Measurements from ENCODE around the gene PARD3. TPM values are rescaled to one million over a fixed set of nuclear protein-coding genes. Genes with fewer than 3 reads are reported as not detected.

Gene PARD3
- total and polyA plus RNA-seq, 10 of the 15 experiments (the other 5 are each of a cell fraction or from before 2014, with no cell fraction given), result 2.6 to 43.1 (median 13.9) TPM

GRCh38 chr10:34838366-34838900 lies 23.3 kb upstream of the PARD3 start:
- Histone ChIP-seq H2AFZ (ENCODE audit: control insufficient read depth, low read depth, low read length) (no peak overlapping the region), H3K4me3 (no peak overlapping the region), H3K79me2 (ENCODE audit: control insufficient read depth, insufficient read depth, low read length) (no peaks in the 10 kb centered on the region), H3K9ac (ENCODE audit: control insufficient read depth, insufficient read depth, low read length) (no peak overlapping the region), H3K9me3 (replicated peaks; ENCODE audit: control insufficient read depth, insufficient read depth, low read length) (no peaks in the 10 kb centered on the region), H4K20me1 (ENCODE audit: control insufficient read depth, insufficient read depth) (no peaks in the 10 kb centered on the region), H3K27ac (ENCODE audit: control insufficient read depth, insufficient read depth) (no peak overlapping the region), H3K4me1 (ENCODE audit: control insufficient read depth, insufficient read depth, low read length) (peaks cover 5% of the 10 kb centered on the region; the same call in 1 of the 2 replicates), H3K4me2 (ENCODE audit: control insufficient read depth, insufficient read depth) (no peak overlapping the region), H3K36me3 (ENCODE audit: control insufficient read depth in 2 of 2, insufficient read depth in 2 of 2, low read length in 1 of 2) (no peaks in the 10 kb centered on the region), H3K27me3 (replicated peaks in 1 of 2; ENCODE audit: control insufficient read depth in 2 of 2, insufficient read depth in 2 of 2, low read length in 1 of 2) (no peaks in the 10 kb centered on the region; a peak in 1 of 4 replicates)
- WGBS (ENCODE audit: insufficient coverage, insufficient replicate concordance, low lambda C conversion rate, missing lambda C conversion rate), result 40% methylated on average over 5 of the region's 5 CpGs
- no peak for ATAC-seq
- intact Hi-C loops (cut with micrococcal nuclease; ENCODE audit: unreplicated experiment) (no loop called here), in situ Hi-C loops (cut with MboI) (no loop called here)
- no TSS peak for BruUV-seq (replicated peaks)
- POLR2A ChIA-PET, result no interaction called here
- RAD21 ChIA-PET (ENCODE audit: unreplicated experiment), result interaction anchor here (0.9 to 1.6 kb wide), 6 partner anchors 49 to 172 kb away, joined by 3 to 4 read pairs (median 3); no protein-coding TSS in a partner anchor
- no peak for TF ChIP-seq NBN (IDR thresholded peaks at IDR 0.05)
- TF ChIP-seq SMARCA5 (IDR thresholded peaks at IDR 0.05), result no peak
- no peak for TF ChIP-seq TCF7 (IDR thresholded peaks at IDR 0.05; ENCODE audit: borderline replicate concordance)
- TF ChIP-seq HDAC2 (IDR thresholded peaks at IDR 0.05), result no peak
- no peak for TF ChIP-seq KLF5 (IDR thresholded peaks at IDR 0.05; ENCODE audit: partially characterized antibody)
- TF ChIP-seq RCOR1 (conservative IDR thresholded peaks at IDR 0.05; ENCODE audit: low read depth, low read length), result no peak
- TF ChIP-seq YY1 (IDR thresholded peaks at IDR 0.05; ENCODE audit: low read depth, low read length), result no peak
- no peak for TF ChIP-seq CEBPB (IDR thresholded peaks at IDR 0.05; ENCODE audit: borderline replicate concordance in 1 of 2, low read depth in 2 of 2, low read length in 2 of 2)
- no peak for TF ChIP-seq PBX3 (IDR thresholded peaks at IDR 0.05; ENCODE audit: insufficient replicate concordance, low read depth, low read length)
- TF ChIP-seq ZZZ3 (IDR thresholded peaks at IDR 0.05; ENCODE audit: control insufficient read depth, insufficient read length, low read depth), result no peak
- DNase-seq (ENCODE audit: low read depth, low spot score), result no peak
- SMC1A ChIA-PET (ENCODE audit: uncharacterized antibody, unreplicated experiment), result interaction anchor here (6.8 kb wide), 1 partner anchor 114 kb away, joined by 40 read pairs; no protein-coding TSS in a partner anchor
- CTCF ChIA-PET, result interaction anchor here (0.8 to 2.9 kb wide), 5 partner anchors 24 to 183 kb away, joined by 3 to 11 read pairs (median 4); no protein-coding TSS in a partner anchor
- FAIRE-seq, result no peak

Measured in GM12878 (cell line).